ENCODE data around the gene LIM2. TPM values are rescaled to one million over a fixed set of nuclear protein-coding genes. Genes with fewer than 3 reads are reported as not detected.
A peak's percentile ranks its signal among the peaks of the same experiment; 100 is the strongest.
"Not testable (repeated sequence)": the region's sequence is repeated elsewhere in the genome, so short reads cannot be mapped to it uniquely, and the experiment has no call there.

Gene LIM2
- total and polyA plus RNA-seq, 11 donors = not detected

- H3K9me3 ChIP-seq = peaks cover 0 to 3% (median 0%) of the 10 kb centered on the region in 12 donors
- H3K4me3 ChIP-seq = no peak overlapping the region
- peaks cover 0 to 10% (median 0%) of the 10 kb centered on the region in 9 donors for H3K27me3 ChIP-seq
- no peak for TF ChIP-seq POLR2A (IDR thresholded peaks at IDR 0.05)
- no peak for TF ChIP-seq CTCF (IDR thresholded peaks at IDR 0.05)
- WGBS, 4 donors = 46 to 57% (median 51%) methylated on average over 3 of the region's 3 CpGs
- no peak for DNase-seq
- intact Hi-C loops (cut with DNase I) = loop anchor here in 1 of 10 donors (10.0 kb wide), 1 partner anchor 95 kb away; no protein-coding TSS in a partner anchor
- H3K4me1 ChIP-seq = peaks cover 0 to 28% (median 0%) of the 10 kb centered on the region in 12 donors
- no peak for ATAC-seq
- peak overlapping the region in 1 of 12 donors; percentile 66 for H3K27ac ChIP-seq
- no peaks in the 10 kb centered on the region for H3K36me3 ChIP-seq
These were observed 42.4 kb upstream of the LIM2 start for GRCh38 chr19:51430221-51430620.

- ATAC-seq (peak in 1 of 4 donors; percentile 77), DNase-seq (peak in 1 of 5 donors; percentile 45)
- H3K4me3 ChIP-seq = no peak overlapping the region
- TF ChIP-seq CTCF (IDR thresholded peaks at IDR 0.05) (no peak), POLR2A (IDR thresholded peaks at IDR 0.05) (no peak)
- intact Hi-C loops (cut with DNase I) = no loop called here
- H3K9me3 ChIP-seq = peaks cover 0 to 3% (median 0%) of the 10 kb centered on the region in 12 donors
- peaks cover 0 to 10% (median 0%) of the 10 kb centered on the region in 9 donors for H3K27me3 ChIP-seq
- peaks cover 0 to 28% (median 0%) of the 10 kb centered on the region in 12 donors for H3K4me1 ChIP-seq
- H3K27ac ChIP-seq = no peak overlapping the region
- no peaks in the 10 kb centered on the region for H3K36me3 ChIP-seq
- WGBS, 4 donors = 65 to 79% (median 68%) methylated on average over 3 of the region's 3 CpGs
These were observed 39.4 kb upstream of the LIM2 start for GRCh38 chr19:51427201-51427600.

- Histone ChIP-seq H3K9me3 (no peaks in the 10 kb centered on the region), H3K27ac (no peak overlapping the region), H3K36me3 (no peaks in the 10 kb centered on the region), H3K4me1 (peaks cover 0 to 28% (median 0%) of the 10 kb centered on the region in 12 donors), H3K27me3 (peaks cover 0 to 17% (median 10%) of the 10 kb centered on the region in 9 donors), H3K4me3 (peak overlapping the region in 1 of 12 donors; percentile 16)
- ATAC-seq = peak; percentile 78 to 87 (median 82)
- TF ChIP-seq CTCF (IDR thresholded peaks at IDR 0.05) = peak; percentile 83 to 99 (median 90)
- TF ChIP-seq POLR2A (IDR thresholded peaks at IDR 0.05) = no peak
- peak; percentile 79 to 93 (median 83) for DNase-seq
- intact Hi-C loops (cut with DNase I) = no loop called here
- 8 to 12% (median 9%) methylated on average over 18 to 19 of the region's 19 CpGs for WGBS, 4 donors
These were observed 34.3 kb upstream of the LIM2 start for GRCh38 chr19:51422053-51422448.

GRCh38 chr19:51421229-51422052, 33.7 kb upstream of the LIM2 start:
- no peak for ATAC-seq
- intact Hi-C loops (cut with DNase I) = no loop called here
- peaks cover 0 to 17% (median 10%) of the 10 kb centered on the region in 9 donors for H3K27me3 ChIP-seq

GRCh38 chr19:51420511-51420910, 32.7 kb upstream of the LIM2 start:
- not testable (repeated sequence) for ATAC-seq

More at GRCh38 chr19:51421229-51422052, 33.7 kb upstream of the LIM2 start:
- no peaks in the 10 kb centered on the region for H3K36me3 ChIP-seq
- no peak for DNase-seq
- peak overlapping the region in 1 of 12 donors; percentile 16 for H3K4me3 ChIP-seq
- H3K27ac ChIP-seq = no peak overlapping the region
- WGBS, 4 donors = 11 to 19% (median 15%) methylated on average over 22 to 39 of the region's 39 CpGs
- peaks cover 0 to 25% (median 0%) of the 10 kb centered on the region in 12 donors for H3K4me1 ChIP-seq
- no peaks in the 10 kb centered on the region for H3K9me3 ChIP-seq
- TF ChIP-seq CTCF (IDR thresholded peaks at IDR 0.05) (no peak), POLR2A (IDR thresholded peaks at IDR 0.05) (no peak)

More at GRCh38 chr19:51420511-51420910, 32.7 kb upstream of the LIM2 start:
- Histone ChIP-seq H3K27me3 (peaks cover 0 to 20% (median 10%) of the 10 kb centered on the region in 9 donors), H3K4me1 (peaks cover 0 to 25% (median 0%) of the 10 kb centered on the region in 12 donors)
- H3K9me3 ChIP-seq; intact Hi-C loops (cut with DNase I); H3K36me3 ChIP-seq; H3K27ac ChIP-seq; H3K4me3 ChIP-seq; DNase-seq: not testable (repeated sequence)
- WGBS, 4 donors = 83 to 90% (median 86%) methylated on average over 11 of the region's 11 CpGs
